Ishikawa (cell line): ENCODE measurements around the gene CKB.

Source experiments
- CEBPB ChIP-seq: IDR thresholded peaks from 2 replicates; pipeline ENCODE4 v1.6.1; 2012
- CREB1 ChIP-seq: IDR thresholded peaks from 2 replicates; pipeline ENCODE4 v1.6.1; 2012; ENCODE audit warnings: low read depth
- EGR1 ChIP-seq: IDR thresholded peaks from 2 replicates; pipeline ENCODE4 v1.6.1; 2012
- EP300 ChIP-seq: IDR thresholded peaks from 2 replicates; pipeline ENCODE4 v1.6.1; 2012; ENCODE audit warnings: borderline replicate concordance
- FOXM1 ChIP-seq: IDR thresholded peaks from 2 replicates; pipeline ENCODE4 v1.6.1; 2012; ENCODE audit warnings: low read depth, borderline replicate concordance
- NFIC ChIP-seq: IDR thresholded peaks from 2 replicates; pipeline ENCODE4 v1.6.1; 2012
- RAD21 ChIP-seq: IDR thresholded peaks from 2 replicates; pipeline ENCODE4 v1.6.1; 2012; ENCODE audit warnings: low read depth
- TAF1 ChIP-seq: IDR thresholded peaks from 2 replicates; pipeline ENCODE4 v1.6.1; 2012; ENCODE audit warnings: low read depth, mild to moderate bottlenecking
- TCF12 ChIP-seq: IDR thresholded peaks from 2 replicates; pipeline ENCODE4 v1.6.1; 2012; ENCODE audit warnings: low read depth
- TEAD4 ChIP-seq: IDR thresholded peaks from 2 replicates; pipeline ENCODE4 v1.6.1; 2012
- YY1 ChIP-seq: IDR thresholded peaks from 2 replicates; pipeline ENCODE4 v1.6.1; 2012; ENCODE audit warnings: low read depth
- ZBTB7A ChIP-seq: IDR thresholded peaks from 2 replicates; pipeline ENCODE4 v1.6.1; 2012; ENCODE audit warnings: low read depth
- TF ChIP-seq, protein P1 (sequence below): IDR thresholded peaks from 2 replicates; pipeline ENCODE4 v1.6.1; 2012
- TF ChIP-seq, protein P2 (sequence below): IDR thresholded peaks from 2 replicates; pipeline ENCODE4 v1.6.1; 2012; ENCODE audit warnings: low read depth, mild to moderate bottlenecking
- TF ChIP-seq, protein P3 (sequence below): IDR thresholded peaks from 2 replicates; pipeline ENCODE4 v1.6.1; 2012

Gene CKB

DNA sequence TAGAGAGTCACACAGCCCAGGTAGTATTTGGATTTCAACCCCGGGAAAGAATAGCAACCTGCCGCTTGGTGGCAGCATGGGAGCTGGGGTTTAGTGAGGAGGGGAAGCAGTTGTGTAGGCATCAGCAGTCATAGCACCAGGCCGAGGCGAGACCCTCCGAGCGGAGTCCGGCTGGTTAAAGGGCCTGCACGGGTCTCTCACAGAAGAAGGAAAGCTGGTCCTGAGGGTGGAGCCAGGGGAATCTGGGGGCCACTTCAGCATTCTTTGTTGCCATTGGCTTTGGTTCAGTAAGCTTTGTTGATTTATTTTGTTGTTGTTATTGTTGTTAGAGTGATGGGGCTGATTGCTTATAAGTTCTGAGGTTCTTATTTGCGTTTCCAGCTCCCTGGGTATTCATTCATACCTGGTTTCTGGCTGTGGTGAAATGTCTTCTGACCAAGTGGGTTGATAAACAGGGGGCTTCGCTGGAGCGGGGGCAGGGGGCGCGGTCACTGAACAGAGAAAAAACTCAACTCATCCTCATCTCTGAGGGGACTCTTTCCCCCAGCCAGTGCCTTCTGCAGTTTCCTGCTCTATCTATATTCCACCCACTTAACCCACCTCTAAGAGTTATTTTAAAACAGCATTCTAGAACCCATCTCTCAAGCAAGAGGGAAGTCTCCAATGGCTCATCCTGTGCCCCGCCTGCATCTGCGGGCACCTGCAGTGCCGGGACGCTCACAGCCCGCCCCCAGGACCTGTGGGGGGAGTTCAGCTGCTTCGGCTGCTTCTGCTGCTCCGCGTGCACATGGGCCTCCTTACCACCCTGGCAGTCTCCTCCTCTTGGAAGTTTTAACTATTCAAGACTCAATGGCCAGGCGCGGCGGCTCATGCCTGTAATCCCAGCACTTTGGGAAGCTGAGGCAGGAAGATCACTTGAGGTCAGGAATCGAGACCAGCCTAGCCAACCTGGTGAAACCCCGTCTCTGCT, 11.6 kb downstream of the CKB start:
- TF ChIP-seq YY1: no peak
- TF ChIP-seq, protein P1, sequence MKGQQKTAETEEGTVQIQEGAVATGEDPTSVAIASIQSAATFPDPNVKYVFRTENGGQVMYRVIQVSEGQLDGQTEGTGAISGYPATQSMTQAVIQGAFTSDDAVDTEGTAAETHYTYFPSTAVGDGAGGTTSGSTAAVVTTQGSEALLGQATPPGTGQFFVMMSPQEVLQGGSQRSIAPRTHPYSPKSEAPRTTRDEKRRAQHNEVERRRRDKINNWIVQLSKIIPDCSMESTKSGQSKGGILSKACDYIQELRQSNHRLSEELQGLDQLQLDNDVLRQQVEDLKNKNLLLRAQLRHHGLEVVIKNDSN: no peak
- no peak for TF ChIP-seq TAF1
- TF ChIP-seq TEAD4: no peak
- TF ChIP-seq NFIC: no peak
- TF ChIP-seq EGR1: no peak
- TF ChIP-seq, protein P2, sequence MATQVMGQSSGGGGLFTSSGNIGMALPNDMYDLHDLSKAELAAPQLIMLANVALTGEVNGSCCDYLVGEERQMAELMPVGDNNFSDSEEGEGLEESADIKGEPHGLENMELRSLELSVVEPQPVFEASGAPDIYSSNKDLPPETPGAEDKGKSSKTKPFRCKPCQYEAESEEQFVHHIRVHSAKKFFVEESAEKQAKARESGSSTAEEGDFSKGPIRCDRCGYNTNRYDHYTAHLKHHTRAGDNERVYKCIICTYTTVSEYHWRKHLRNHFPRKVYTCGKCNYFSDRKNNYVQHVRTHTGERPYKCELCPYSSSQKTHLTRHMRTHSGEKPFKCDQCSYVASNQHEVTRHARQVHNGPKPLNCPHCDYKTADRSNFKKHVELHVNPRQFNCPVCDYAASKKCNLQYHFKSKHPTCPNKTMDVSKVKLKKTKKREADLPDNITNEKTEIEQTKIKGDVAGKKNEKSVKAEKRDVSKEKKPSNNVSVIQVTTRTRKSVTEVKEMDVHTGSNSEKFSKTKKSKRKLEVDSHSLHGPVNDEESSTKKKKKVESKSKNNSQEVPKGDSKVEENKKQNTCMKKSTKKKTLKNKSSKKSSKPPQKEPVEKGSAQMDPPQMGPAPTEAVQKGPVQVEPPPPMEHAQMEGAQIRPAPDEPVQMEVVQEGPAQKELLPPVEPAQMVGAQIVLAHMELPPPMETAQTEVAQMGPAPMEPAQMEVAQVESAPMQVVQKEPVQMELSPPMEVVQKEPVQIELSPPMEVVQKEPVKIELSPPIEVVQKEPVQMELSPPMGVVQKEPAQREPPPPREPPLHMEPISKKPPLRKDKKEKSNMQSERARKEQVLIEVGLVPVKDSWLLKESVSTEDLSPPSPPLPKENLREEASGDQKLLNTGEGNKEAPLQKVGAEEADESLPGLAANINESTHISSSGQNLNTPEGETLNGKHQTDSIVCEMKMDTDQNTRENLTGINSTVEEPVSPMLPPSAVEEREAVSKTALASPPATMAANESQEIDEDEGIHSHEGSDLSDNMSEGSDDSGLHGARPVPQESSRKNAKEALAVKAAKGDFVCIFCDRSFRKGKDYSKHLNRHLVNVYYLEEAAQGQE: no peak
- no peak for TF ChIP-seq EP300
- TF ChIP-seq FOXM1: no peak

DNA sequence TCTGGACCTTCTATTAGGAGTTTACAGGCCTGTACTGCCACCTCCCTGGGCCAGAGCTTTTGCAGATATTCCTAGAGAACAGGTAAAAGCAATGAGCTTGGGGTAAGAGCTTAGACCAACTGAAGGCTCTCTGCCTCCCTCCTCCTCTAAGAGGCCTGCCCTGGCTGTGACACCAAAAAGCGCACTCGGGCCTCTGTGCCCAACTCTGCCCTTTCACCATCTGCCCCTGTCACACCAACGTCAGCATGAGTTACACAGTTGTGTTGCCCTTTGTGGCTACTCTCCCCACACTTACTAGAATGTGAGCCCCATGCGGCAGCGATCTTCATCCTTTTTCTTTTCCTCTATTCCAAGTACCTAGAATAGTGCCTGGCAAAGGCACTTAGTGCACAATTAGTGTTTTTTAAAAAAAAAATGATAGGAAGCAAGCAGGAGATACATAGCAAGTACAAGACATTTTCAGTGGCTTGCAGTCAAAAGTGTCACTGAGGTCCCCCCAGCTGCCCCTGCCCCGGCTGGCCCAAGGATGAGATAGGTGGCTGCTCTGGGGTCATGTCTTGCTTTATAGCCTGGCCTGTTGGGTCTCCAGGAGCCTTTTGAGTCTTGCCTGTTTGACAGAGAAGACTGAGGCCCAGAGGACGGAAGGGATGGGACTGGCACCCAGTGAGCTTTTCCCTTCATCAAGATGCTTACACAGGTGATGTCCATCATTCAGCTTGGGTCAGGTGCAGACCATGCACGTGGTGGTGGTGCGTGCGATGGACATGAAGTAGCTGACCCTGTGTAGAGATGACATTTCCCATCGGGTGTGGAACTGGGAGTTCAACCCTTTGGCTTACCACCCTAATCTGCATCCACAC, 12.5 kb downstream of the CKB start:
- TF ChIP-seq, protein P1: no peak
- TF ChIP-seq CEBPB (no peak), NFIC (no peak), ZBTB7A (no peak), YY1 (no peak), EP300 (no peak), RAD21 (no peak), EGR1 (no peak), CREB1 (no peak), TAF1 (no peak), TCF12 (no peak), FOXM1 (no peak), TEAD4 (no peak)
- TF ChIP-seq, protein P2: no peak
- TF ChIP-seq, protein P3, sequence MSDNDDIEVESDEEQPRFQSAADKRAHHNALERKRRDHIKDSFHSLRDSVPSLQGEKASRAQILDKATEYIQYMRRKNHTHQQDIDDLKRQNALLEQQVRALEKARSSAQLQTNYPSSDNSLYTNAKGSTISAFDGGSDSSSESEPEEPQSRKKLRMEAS: no peak

DNA sequence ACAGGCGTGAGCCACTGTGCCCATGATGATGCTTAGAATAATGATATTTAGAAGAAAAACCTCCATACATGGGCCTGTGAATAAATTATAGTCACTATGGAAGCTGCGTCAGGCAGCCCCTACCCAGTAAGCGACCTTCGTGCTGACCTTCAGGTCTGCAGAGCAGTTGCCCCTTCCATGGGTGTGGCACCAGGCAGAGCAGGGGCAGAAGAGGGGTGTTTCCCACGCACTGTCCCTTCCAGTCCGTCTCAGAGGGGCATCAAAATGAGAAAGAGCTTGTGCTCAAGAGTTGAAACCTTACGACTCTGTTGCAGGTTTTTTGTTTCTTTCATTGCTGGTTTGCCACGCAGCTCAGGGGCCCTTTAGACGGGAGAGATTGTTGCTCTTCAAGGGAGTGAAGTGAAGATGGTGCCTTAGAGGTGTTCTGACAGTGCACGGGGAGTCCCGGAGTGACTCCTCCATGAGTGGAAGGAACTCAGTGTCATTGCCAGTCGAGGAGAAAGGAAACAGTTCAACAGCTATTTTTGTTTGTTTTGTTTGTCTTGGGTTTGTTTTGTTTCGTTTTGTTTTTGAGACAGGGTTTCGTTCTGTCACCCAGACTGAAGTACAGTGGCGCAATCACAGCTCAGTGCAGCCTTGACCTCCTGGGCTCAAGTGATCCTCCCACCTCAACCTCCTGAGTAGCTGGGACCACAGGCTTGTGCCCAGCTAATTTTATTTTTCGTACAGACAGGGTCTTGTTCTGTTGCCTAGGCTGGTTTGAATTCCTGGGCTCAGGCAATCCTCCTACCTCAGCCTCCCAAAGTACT, 13.9 kb downstream of the CKB start:
- TF ChIP-seq CREB1 (no peak), FOXM1 (no peak), RAD21 (no peak), CEBPB (no peak), TCF12 (no peak), YY1 (no peak), NFIC (no peak)
- TF ChIP-seq, protein P2: no peak
- TF ChIP-seq, protein P3: no peak
- TF ChIP-seq, protein P1: no peak
